ENCODE data around the gene PTTG1. TPM values are rescaled to one million over a fixed set of nuclear protein-coding genes. Genes with fewer than 3 reads are reported as not detected.
A peak's percentile ranks its signal among the peaks of the same experiment; 100 is the strongest.

PTTG1 gene
- total RNA-seq, 2 experiments from 2014 or later: 132 to 139 TPM

GRCh38 chr5:160385496-160385895, 36.2 kb upstream of the PTTG1 start:
- no peaks in the 10 kb centered on the region for H3K4me1 Mint-ChIP-seq (ENCODE audit: low read depth)
- DNase-seq (no peak), ATAC-seq (no peak)
- peaks cover 10% of the 10 kb centered on the region for H3K9me3 Mint-ChIP-seq
- ChIA-PET POLR2A (no interaction called here), CTCF (no interaction called here)
- H3K27me3 Mint-ChIP-seq: no peaks in the 10 kb centered on the region
- H3K4me3 Mint-ChIP-seq: no peak overlapping the region
- intact Hi-C loops (cut with micrococcal nuclease): no loop called here
- no peak overlapping the region for H3K27ac Mint-ChIP-seq
- TF ChIP-seq, protein P1, sequence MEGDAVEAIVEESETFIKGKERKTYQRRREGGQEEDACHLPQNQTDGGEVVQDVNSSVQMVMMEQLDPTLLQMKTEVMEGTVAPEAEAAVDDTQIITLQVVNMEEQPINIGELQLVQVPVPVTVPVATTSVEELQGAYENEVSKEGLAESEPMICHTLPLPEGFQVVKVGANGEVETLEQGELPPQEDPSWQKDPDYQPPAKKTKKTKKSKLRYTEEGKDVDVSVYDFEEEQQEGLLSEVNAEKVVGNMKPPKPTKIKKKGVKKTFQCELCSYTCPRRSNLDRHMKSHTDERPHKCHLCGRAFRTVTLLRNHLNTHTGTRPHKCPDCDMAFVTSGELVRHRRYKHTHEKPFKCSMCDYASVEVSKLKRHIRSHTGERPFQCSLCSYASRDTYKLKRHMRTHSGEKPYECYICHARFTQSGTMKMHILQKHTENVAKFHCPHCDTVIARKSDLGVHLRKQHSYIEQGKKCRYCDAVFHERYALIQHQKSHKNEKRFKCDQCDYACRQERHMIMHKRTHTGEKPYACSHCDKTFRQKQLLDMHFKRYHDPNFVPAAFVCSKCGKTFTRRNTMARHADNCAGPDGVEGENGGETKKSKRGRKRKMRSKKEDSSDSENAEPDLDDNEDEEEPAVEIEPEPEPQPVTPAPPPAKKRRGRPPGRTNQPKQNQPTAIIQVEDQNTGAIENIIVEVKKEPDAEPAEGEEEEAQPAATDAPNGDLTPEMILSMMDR (IDR thresholded peaks at IDR 0.05): no peak
- H3K36me3 Mint-ChIP-seq (ENCODE audit: low read depth): peaks cover 6% of the 10 kb centered on the region

DNA sequence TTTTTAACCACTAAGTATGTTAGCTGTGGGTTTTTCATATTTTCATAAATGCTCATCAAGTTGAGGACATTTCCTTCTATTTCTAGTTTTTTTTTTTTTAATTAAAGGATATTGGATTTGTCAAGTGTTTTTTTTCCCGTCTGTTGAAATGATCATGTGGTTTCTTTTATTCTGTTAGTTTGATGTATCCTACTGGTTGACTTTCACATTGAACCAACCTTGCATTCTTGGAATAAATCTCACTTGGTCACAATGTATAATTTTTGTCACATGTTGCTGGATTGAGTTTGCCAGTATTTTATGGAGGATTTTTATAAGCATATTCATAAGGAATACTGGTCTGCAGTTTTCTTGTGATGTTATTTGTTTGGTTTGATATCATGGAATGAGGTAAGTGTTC, 34.2 kb upstream of the PTTG1 start:
- H3K4me3 Mint-ChIP-seq: no peak overlapping the region
- H3K27me3 Mint-ChIP-seq: no peaks in the 10 kb centered on the region
- intact Hi-C loops (cut with micrococcal nuclease): no loop called here
- TF ChIP-seq, protein P1 (IDR thresholded peaks at IDR 0.05): no peak
- no peak overlapping the region for H3K27ac Mint-ChIP-seq
- ATAC-seq: no peak
- H3K36me3 Mint-ChIP-seq (ENCODE audit: low read depth): peaks cover 6% of the 10 kb centered on the region
- ChIA-PET POLR2A (no interaction called here), CTCF (no interaction called here)
- peaks cover 10% of the 10 kb centered on the region for H3K9me3 Mint-ChIP-seq
- no peak for DNase-seq
- H3K4me1 Mint-ChIP-seq (ENCODE audit: low read depth): no peaks in the 10 kb centered on the region

- Mint-ChIP-seq H3K4me1 (ENCODE audit: low read depth) (no peaks in the 10 kb centered on the region), H3K9me3 (peaks cover 10% of the 10 kb centered on the region), H3K27me3 (no peaks in the 10 kb centered on the region), H3K36me3 (ENCODE audit: low read depth) (peaks cover 6% of the 10 kb centered on the region), H3K27ac (no peak overlapping the region), H3K4me3 (no peak overlapping the region)
- TF ChIP-seq, protein P1 (IDR thresholded peaks at IDR 0.05): peak; percentile 56
- no peak for ATAC-seq
- POLR2A ChIA-PET: no interaction called here
- no peak for DNase-seq
- intact Hi-C loops (cut with micrococcal nuclease): no loop called here
- CTCF ChIA-PET: interaction anchor here (0.6 to 2.7 kb wide), 18 partner anchors 9 to 1621 kb away, joined by 3 to 14 read pairs (median 5); partner anchors contain the start of genes FAM200C and TTC1
Measured at GRCh38 chr5:160390787-160391696, 30.6 kb upstream of the PTTG1 start.

- intact Hi-C loops (cut with micrococcal nuclease): no loop called here
- no peaks in the 10 kb centered on the region for H3K9me3 Mint-ChIP-seq
- H3K27me3 Mint-ChIP-seq: no peaks in the 10 kb centered on the region
- H3K36me3 Mint-ChIP-seq (ENCODE audit: low read depth): no peaks in the 10 kb centered on the region
- DNase-seq (no peak), ATAC-seq (no peak)
- CTCF ChIA-PET: interaction anchor here (1.0 kb wide), 1 partner anchor 44 kb away, joined by 3 read pairs; no protein-coding TSS in a partner anchor
- H3K27ac Mint-ChIP-seq: no peak overlapping the region
- no peak overlapping the region for H3K4me3 Mint-ChIP-seq
- H3K4me1 Mint-ChIP-seq (ENCODE audit: low read depth): peaks cover 9% of the 10 kb centered on the region
- POLR2A ChIA-PET: no interaction called here
- TF ChIP-seq, protein P1 (IDR thresholded peaks at IDR 0.05): no peak
Measured at GRCh38 chr5:160395111-160395510, 26.5 kb upstream of the PTTG1 start.

DNA sequence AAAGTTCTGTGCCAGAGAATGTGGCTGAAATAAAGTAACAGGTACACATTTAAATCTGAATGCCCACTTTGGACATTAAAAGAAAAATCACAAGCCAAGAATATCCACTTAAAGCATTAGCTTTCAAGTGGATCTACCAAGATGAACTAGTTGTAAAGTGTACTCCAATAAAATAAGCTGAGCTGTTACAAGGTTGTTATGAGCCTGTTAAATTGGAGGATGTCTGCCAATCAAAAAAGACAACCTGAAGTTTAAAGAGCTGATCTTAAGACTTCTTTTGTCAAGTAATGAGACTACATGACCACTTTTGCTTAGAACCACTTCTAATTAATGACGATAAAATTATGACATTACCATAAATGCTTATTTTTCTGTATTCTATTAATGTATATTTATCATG, 24.2 kb upstream of the PTTG1 start:
- intact Hi-C loops (cut with micrococcal nuclease): no loop called here
- Mint-ChIP-seq H3K4me3 (no peak overlapping the region), H3K36me3 (ENCODE audit: low read depth) (peaks cover 4% of the 10 kb centered on the region), H3K4me1 (ENCODE audit: low read depth) (peaks cover 14% of the 10 kb centered on the region), H3K27me3 (no peaks in the 10 kb centered on the region), H3K27ac (no peak overlapping the region), H3K9me3 (no peaks in the 10 kb centered on the region)
- TF ChIP-seq, protein P1 (IDR thresholded peaks at IDR 0.05): no peak
- ChIA-PET POLR2A (no interaction called here), CTCF (interaction anchor here (1.0 kb wide), 1 partner anchor 52 kb away, joined by 3 read pairs; no protein-coding TSS in a partner anchor)
- DNase-seq (no peak), ATAC-seq (no peak)

All from activated CD8-positive, alpha-beta T cell treated with anti-CD3 and anti-CD28 coated beads for 36 hours (primary cell).